Measurements from ENCODE around the gene ZNF710. TPM values are rescaled to one million over a fixed set of nuclear protein-coding genes. Genes with fewer than 3 reads are reported as not detected.

Gene ZNF710
- total and polyA plus RNA-seq, 2 of the 13 experiments (the other 11 are each of a cell fraction or from before 2014, with no cell fraction given) = 4.7 to 20.6 TPM

GRCh38 chr15:90033006-90033405 lies 31.9 kb downstream of the ZNF710 start:
- peaks cover 78% of the 10 kb centered on the region for H3K4me1 ChIP-seq (ENCODE audit: insufficient read depth, low read length)
- DNase-seq (ENCODE audit: low spot score) = no peak
- H3K9me3 ChIP-seq (ENCODE audit: low read length) = no peaks in the 10 kb centered on the region
- FAIRE-seq = no peak
- no peak overlapping the region for H3K4me3 ChIP-seq (replicated peaks in 1 of 3; ENCODE audit: insufficient read depth in 1 of 3, low read depth in 2 of 3, low read length in 3 of 3)
- peaks cover 7% of the 10 kb centered on the region; the same call in 1 of the 2 replicates for H4K20me1 ChIP-seq (ENCODE audit: insufficient read depth, low read length)
- POLR2A ChIA-PET = no interaction called here
- no peak overlapping the region for H3K27ac ChIP-seq (ENCODE audit: extremely low read length, insufficient read depth, low read length)
- no TSS peak for BruUV-seq (replicated peaks)
- intact Hi-C loops (cut with micrococcal nuclease; ENCODE audit: unreplicated experiment) (no loop called here), in situ Hi-C loops (cut with HindIII; ENCODE audit: extremely low pct_ligation_motif_present, low pct_unique_long_range_greater_than_20kb) (no loop called here)
- CTCF ChIA-PET (ENCODE audit: low intra/inter-chr PET ratio, low total read pairs) = no interaction called here
- H3K4me2 ChIP-seq (ENCODE audit: low read depth, low read length) = no peak overlapping the region
- no peak overlapping the region for H3K9ac ChIP-seq (ENCODE audit: insufficient read depth, low read depth, low read length)
- ATAC-seq = no peak
- no peaks in the 10 kb centered on the region; a peak in 2 of 5 replicates for H3K36me3 ChIP-seq (replicated peaks in 1 of 2; ENCODE audit: control insufficient read depth in 1 of 2, insufficient read depth in 2 of 2, low read length in 2 of 2)
- peaks cover 41% of the 10 kb centered on the region for H3K79me2 ChIP-seq (ENCODE audit: insufficient read depth, low read length)
- no peak overlapping the region for H2AFZ ChIP-seq (ENCODE audit: low read length)
- WGBS (ENCODE audit: low lambda C conversion rate) = 96% methylated on average over 5 of the region's 5 CpGs
- H3K27me3 ChIP-seq (ENCODE audit: control insufficient read depth in 1 of 2, insufficient read depth in 2 of 2, low read length in 2 of 2) = no peaks in the 10 kb centered on the region
- TF ChIP-seq ZNF383 (CRISPR knock-in tag; IDR thresholded peaks at IDR 0.05; ENCODE audit: borderline replicate concordance) = no peak
- TF ChIP-seq PLSCR1 (CRISPR knock-in tag; IDR thresholded peaks at IDR 0.05; ENCODE audit: borderline replicate concordance) = no peak
- no peak for TF ChIP-seq ZSCAN29 (CRISPR knock-in tag; conservative IDR thresholded peaks at IDR 0.05)
- no peak for TF ChIP-seq AGO2 (optimal IDR thresholded peaks at IDR 0.05; ENCODE audit: low read depth, low read length)
- TF ChIP-seq ZNF792 (CRISPR knock-in tag; IDR thresholded peaks at IDR 0.05) = no peak
- TF ChIP-seq ZBTB3 (CRISPR knock-in tag; IDR thresholded peaks at IDR 0.05; ENCODE audit: borderline replicate concordance, low read depth) = no peak
- no peak for TF ChIP-seq ZNF414 (CRISPR knock-in tag; IDR thresholded peaks at IDR 0.05)
- no peak for TF ChIP-seq REST (IDR thresholded peaks at IDR 0.05; ENCODE audit: borderline replicate concordance in 1 of 2, low read depth in 1 of 2, low read length in 2 of 2)
- TF ChIP-seq GZF1 (CRISPR knock-in tag; IDR thresholded peaks at IDR 0.05) = no peak
- TF ChIP-seq, protein P1, sequence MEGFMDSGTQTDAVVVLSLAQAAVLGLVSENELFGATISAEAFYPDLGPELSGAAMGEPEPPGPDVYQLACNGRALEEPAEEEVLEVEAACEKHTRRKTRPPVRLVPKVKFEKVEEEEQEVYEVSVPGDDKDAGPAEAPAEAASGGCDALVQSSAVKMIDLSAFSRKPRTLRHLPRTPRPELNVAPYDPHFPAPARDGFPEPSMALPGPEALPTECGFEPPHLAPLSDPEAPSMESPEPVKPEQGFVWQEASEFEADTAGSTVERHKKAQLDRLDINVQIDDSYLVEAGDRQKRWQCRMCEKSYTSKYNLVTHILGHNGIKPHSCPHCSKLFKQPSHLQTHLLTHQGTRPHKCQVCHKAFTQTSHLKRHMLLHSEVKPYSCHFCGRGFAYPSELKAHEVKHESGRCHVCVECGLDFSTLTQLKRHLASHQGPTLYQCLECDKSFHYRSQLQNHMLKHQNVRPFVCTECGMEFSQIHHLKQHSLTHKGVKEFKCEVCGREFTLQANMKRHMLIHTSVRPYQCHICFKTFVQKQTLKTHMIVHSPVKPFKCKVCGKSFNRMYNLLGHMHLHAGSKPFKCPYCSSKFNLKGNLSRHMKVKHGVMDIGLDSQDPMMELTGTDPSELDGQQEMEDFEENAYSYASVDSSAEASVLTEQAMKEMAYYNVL (CRISPR knock-in tag; IDR thresholded peaks at IDR 0.05; ENCODE audit: borderline replicate concordance) = no peak
- TF ChIP-seq PBX3 (CRISPR knock-in tag; IDR thresholded peaks at IDR 0.05; ENCODE audit: borderline replicate concordance) = no peak
- TF ChIP-seq ZNF749 (CRISPR knock-in tag; IDR thresholded peaks at IDR 0.05; ENCODE audit: borderline replicate concordance) = no peak
- TF ChIP-seq, protein P2, sequence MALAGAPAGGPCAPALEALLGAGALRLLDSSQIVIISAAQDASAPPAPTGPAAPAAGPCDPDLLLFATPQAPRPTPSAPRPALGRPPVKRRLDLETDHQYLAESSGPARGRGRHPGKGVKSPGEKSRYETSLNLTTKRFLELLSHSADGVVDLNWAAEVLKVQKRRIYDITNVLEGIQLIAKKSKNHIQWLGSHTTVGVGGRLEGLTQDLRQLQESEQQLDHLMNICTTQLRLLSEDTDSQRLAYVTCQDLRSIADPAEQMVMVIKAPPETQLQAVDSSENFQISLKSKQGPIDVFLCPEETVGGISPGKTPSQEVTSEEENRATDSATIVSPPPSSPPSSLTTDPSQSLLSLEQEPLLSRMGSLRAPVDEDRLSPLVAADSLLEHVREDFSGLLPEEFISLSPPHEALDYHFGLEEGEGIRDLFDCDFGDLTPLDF (CRISPR knock-in tag; IDR thresholded peaks at IDR 0.05) = no peak
- no peak for TF ChIP-seq MYC (CRISPR knock-in tag; IDR thresholded peaks at IDR 0.05; ENCODE audit: borderline replicate concordance)
- no peak for TF ChIP-seq ZNF629 (CRISPR knock-in tag; conservative IDR thresholded peaks at IDR 0.05)

Data from HepG2 (cell line).